COLO829 (cell line): ENCODE results near the gene KIFC3.
A peak's percentile ranks its signal among the peaks of the same experiment; 100 is the strongest.

Source experiments
- DNase-seq: peaks from one replicate; pipeline ENCODE4 v3.0.0; 2012; ENCODE audit warnings: low spot score

The KIFC3 gene

GRCh38 chr16:57764341-57765159 lies 37.7 kb downstream of the KIFC3 start:
- DNase-seq, result peak; percentile 95

GRCh38 chr16:57764006-57764340 lies 38.3 kb downstream of the KIFC3 start:
- DNase-seq, result no peak

- DNase-seq, result no peak
Observed at GRCh38 chr16:57763285-57764005, 38.8 kb downstream of the KIFC3 start.

GRCh38 chr16:57762365-57763040 lies 39.8 kb downstream of the KIFC3 start:
- no peak for DNase-seq

GRCh38 chr16:57761957-57762356 lies 40.3 kb downstream of the KIFC3 start:
- no peak for DNase-seq

GRCh38 chr16:57761301-57761700 lies 41.0 kb downstream of the KIFC3 start:
- no peak for DNase-seq

- no peak for DNase-seq
Observed at GRCh38 chr16:57760357-57761160, 41.7 kb downstream of the KIFC3 start.

- no peak for DNase-seq
Observed at GRCh38 chr16:57759541-57760356, 42.5 kb downstream of the KIFC3 start.

- no peak for DNase-seq
Observed at GRCh38 chr16:57759131-57759530, 43.2 kb downstream of the KIFC3 start.

- no peak for DNase-seq
Observed at GRCh38 chr16:57758331-57759117, 43.8 kb downstream of the KIFC3 start.

GRCh38 chr16:57757883-57758282 lies 44.4 kb downstream of the KIFC3 start:
- no peak for DNase-seq

GRCh38 chr16:57757326-57757786 lies 44.9 kb downstream of the KIFC3 start:
- DNase-seq, result peak; percentile 49

GRCh38 chr16:57756424-57757325 lies 45.6 kb downstream of the KIFC3 start:
- no peak for DNase-seq

GRCh38 chr16:57755726-57756423 lies 46.4 kb downstream of the KIFC3 start:
- DNase-seq, result no peak

GRCh38 chr16:57755061-57755684 lies 47.1 kb downstream of the KIFC3 start:
- DNase-seq, result no peak

GRCh38 chr16:57754354-57755060 lies 47.8 kb downstream of the KIFC3 start:
- DNase-seq, result no peak
